Hepatic stellate cell (primary cell): ENCODE measurements around the gene GALNT12.

ENCODE experiments used
- DNase-seq: peaks from one replicate; pipeline ENCODE4 v3.0.0; 2011; ENCODE audit warnings: low spot score

Gene GALNT12

GRCh38 chr9:98781588-98782383 lies 25.7 kb upstream of the GALNT12 start:
- DNase-seq, result no peak

- DNase-seq, result no peak
These were observed 23.8 kb upstream of the GALNT12 start for GRCh38 chr9:98783518-98784226.

- no peak for DNase-seq
These were observed 22.4 kb upstream of the GALNT12 start for GRCh38 chr9:98784831-98785806.

GRCh38 chr9:98786750-98787510 lies 20.5 kb upstream of the GALNT12 start:
- DNase-seq, result no peak

GRCh38 chr9:98787766-98788335 lies 19.6 kb upstream of the GALNT12 start:
- DNase-seq, result no peak

GRCh38 chr9:98789483-98790133 lies 17.9 kb upstream of the GALNT12 start:
- DNase-seq, result no peak

- DNase-seq, result no peak
These were observed 17.2 kb upstream of the GALNT12 start for GRCh38 chr9:98790134-98790841.

- peak; percentile 97 for DNase-seq
These were observed 16.4 kb upstream of the GALNT12 start for GRCh38 chr9:98790842-98791607.

- DNase-seq, result no peak
These were observed 15.6 kb upstream of the GALNT12 start for GRCh38 chr9:98791608-98792490.

- DNase-seq, result no peak
These were observed 14.4 kb upstream of the GALNT12 start for GRCh38 chr9:98793031-98793430.

GRCh38 chr9:98794802-98795201 lies 12.7 kb upstream of the GALNT12 start:
- DNase-seq, result no peak

GRCh38 chr9:98795295-98795955 lies 12.0 kb upstream of the GALNT12 start:
- DNase-seq, result no peak

- DNase-seq, result peak; percentile 36
These were observed 11.5 kb upstream of the GALNT12 start for GRCh38 chr9:98795970-98796363.

- peak; percentile 92 for DNase-seq
These were observed 10.9 kb upstream of the GALNT12 start, which contains the start of gene ANKS6 for GRCh38 chr9:98796364-98797101. Gene ANKS6, minus strand, starts transcription at chr9:98796555. Its CDS starts 64 bp downstream, at chr9:98796491.

- no peak for DNase-seq
These were observed 10.0 kb upstream of the GALNT12 start for GRCh38 chr9:98797491-98797890.

GRCh38 chr9:98798254-98798653 lies 9.2 kb upstream of the GALNT12 start:
- DNase-seq, result no peak

GRCh38 chr9:98801561-98801960 lies 5.9 kb upstream of the GALNT12 start:
- no peak for DNase-seq
